Cardiac muscle cell (in vitro differentiated cells and primary cell): ENCODE measurements around the gene ERAP2. TPM values are rescaled to one million over a fixed set of nuclear protein-coding genes. Genes with fewer than 3 reads are reported as not detected.

Source experiments
- DNase-seq, 2 donors: peaks; one replicate each; pipeline versions ENCODE4 v3.0.0 to v3.0.0-alpha.2; 2010 to 2017; ENCODE audit warnings: low read depth in 1 of 2, low spot score in 1 of 2
- H3K27ac ChIP-seq: fragments of 200-600 bp; sonication (generic); 2 replicates; pipeline ENCODE4 v1.5.1; 2016
- H3K27me3 ChIP-seq: fragments of 200-600 bp; sonication (generic); 2 replicates; pipeline ENCODE4 v1.6.0; 2016; ENCODE audit warnings: control low read depth
- H3K36me3 ChIP-seq: fragments of 200-600 bp; sonication (generic); 2 replicates; pipeline ENCODE4 v1.5.1; 2016; ENCODE audit warnings: control low read depth
- H3K4me1 ChIP-seq: fragments of 200-600 bp; sonication (generic); 2 replicates; pipeline ENCODE4 v1.8.1; 2017; ENCODE audit warnings: low read depth, mild to moderate bottlenecking, mixed run types
- H3K4me3 ChIP-seq: fragments of 200-600 bp; sonication (generic); 2 replicates; pipeline ENCODE4 v1.5.1; 2016; ENCODE audit warnings: mild to moderate bottlenecking
- H3K9me3 ChIP-seq: fragments of 200-600 bp; sonication (generic); 2 replicates; pipeline ENCODE4 v1.5.1; 2017; ENCODE audit warnings: low read depth, mild to moderate bottlenecking, control low read depth
- CTCF ChIP-seq: IDR thresholded peaks from 2 replicates; pipeline ENCODE4 v1.5.1; 2012; ENCODE audit warnings: low read depth, mild to moderate bottlenecking, low read length
- polyA plus RNA-seq: library from polyadenylated mRNA; unstranded; fragments of >200 nt; fragmentation: Nextera tagmentation; extraction: Ambion mirVana; gene quantifications from 2 replicates; pipeline ENCODE4 v1.2.1, GENCODE V29; 2016
- total RNA-seq: library from RNA; depleted of rRNA; stranded (reverse); fragments of >200 nt; gene quantifications from 2 replicates; pipeline ENCODE4 v1.2.3, GENCODE V29; 2016

ERAP2 gene
- total and polyA plus RNA-seq, 2 experiments from 2014 or later, result 0.35 TPM; not detected in 1

DNA sequence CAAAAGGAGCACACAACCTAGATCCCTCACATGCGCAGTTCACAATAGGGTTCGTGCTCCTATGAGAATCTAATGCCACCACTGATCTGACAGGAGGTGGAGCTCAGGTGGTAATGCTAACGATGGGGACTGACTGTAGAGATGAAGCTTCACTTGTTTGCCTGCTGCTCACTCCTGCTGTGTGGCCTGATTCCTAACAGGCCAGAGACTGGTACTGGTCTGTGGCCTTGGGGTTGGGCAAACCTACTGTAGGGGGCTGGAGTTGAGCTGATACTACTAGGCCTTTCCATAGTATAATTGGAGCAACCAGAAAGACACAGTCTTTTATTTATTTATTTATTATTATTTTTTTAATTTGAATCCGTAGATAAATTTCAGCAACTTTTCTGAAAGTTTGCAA is 64.8 kb downstream of the ERAP2 start:
- TF ChIP-seq CTCF, result no peak
- Histone ChIP-seq H3K9me3 (no peaks in the 10 kb centered on the region), H3K27ac (no peak overlapping the region), H3K27me3 (no peaks in the 10 kb centered on the region), H3K4me3 (no peak overlapping the region), H3K4me1 (peaks cover 17% of the 10 kb centered on the region), H3K36me3 (no peaks in the 10 kb centered on the region)
- DNase-seq, result no peak

- H3K4me3 ChIP-seq, result no peak overlapping the region
- H3K27me3 ChIP-seq, result no peaks in the 10 kb centered on the region
- TF ChIP-seq CTCF, result no peak
- H3K27ac ChIP-seq, result no peak overlapping the region
- no peaks in the 10 kb centered on the region for H3K9me3 ChIP-seq
- peaks cover 17% of the 10 kb centered on the region for H3K4me1 ChIP-seq
- no peaks in the 10 kb centered on the region for H3K36me3 ChIP-seq
- DNase-seq, result no peak
These were observed 65.8 kb downstream of the ERAP2 start for GRCh38 chr5:96942078-96942477.

DNA sequence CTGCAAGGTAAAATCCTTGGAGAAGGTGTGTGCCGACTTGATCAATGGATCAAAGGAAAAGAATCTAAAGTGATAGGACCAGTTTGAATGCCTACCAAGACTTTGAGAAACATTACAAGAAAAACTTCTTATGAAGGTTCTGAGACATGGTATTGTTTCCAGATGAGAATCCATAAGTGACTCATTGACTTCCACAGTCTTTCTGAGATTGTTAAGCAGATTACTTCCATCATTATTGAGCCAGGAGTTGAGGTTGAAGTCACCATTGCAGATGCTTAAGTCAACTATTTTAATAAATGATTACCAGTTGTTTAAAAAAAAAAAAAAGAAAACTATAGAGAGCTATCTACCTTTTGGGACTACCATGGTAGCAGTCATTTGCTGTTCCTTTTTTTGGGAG is 66.6 kb downstream of the ERAP2 start:
- peaks cover 11% of the 10 kb centered on the region for H3K4me1 ChIP-seq
- H3K4me3 ChIP-seq, result no peak overlapping the region
- TF ChIP-seq CTCF, result no peak
- DNase-seq, result no peak
- H3K27me3 ChIP-seq, result no peaks in the 10 kb centered on the region
- no peaks in the 10 kb centered on the region for H3K36me3 ChIP-seq
- no peaks in the 10 kb centered on the region for H3K9me3 ChIP-seq
- H3K27ac ChIP-seq, result no peak overlapping the region

DNA sequence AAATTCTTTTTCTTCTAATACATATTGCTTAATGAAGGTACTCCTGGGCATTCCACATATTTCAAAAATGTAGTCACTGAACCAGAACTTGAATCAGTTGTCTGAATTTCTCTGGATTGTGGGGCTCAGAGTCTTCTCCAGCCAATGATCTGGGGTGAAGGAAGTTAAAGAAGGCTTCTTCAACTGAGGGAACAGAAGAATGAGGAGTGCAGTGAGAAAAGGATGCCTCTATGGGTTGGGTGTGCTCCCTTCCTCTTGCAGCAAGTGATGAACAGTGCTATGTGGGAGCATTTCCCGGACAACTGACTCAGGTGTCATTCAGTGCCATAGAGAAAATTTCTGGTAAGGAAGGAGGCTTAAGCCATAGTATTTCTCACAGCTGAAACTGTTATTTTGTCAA is 67.5 kb downstream of the ERAP2 start:
- Histone ChIP-seq H3K4me1 (peaks cover 2% of the 10 kb centered on the region), H3K27me3 (no peaks in the 10 kb centered on the region), H3K4me3 (no peak overlapping the region), H3K27ac (no peak overlapping the region), H3K36me3 (no peaks in the 10 kb centered on the region), H3K9me3 (no peaks in the 10 kb centered on the region)
- DNase-seq, result no peak
- TF ChIP-seq CTCF, result no peak

DNA sequence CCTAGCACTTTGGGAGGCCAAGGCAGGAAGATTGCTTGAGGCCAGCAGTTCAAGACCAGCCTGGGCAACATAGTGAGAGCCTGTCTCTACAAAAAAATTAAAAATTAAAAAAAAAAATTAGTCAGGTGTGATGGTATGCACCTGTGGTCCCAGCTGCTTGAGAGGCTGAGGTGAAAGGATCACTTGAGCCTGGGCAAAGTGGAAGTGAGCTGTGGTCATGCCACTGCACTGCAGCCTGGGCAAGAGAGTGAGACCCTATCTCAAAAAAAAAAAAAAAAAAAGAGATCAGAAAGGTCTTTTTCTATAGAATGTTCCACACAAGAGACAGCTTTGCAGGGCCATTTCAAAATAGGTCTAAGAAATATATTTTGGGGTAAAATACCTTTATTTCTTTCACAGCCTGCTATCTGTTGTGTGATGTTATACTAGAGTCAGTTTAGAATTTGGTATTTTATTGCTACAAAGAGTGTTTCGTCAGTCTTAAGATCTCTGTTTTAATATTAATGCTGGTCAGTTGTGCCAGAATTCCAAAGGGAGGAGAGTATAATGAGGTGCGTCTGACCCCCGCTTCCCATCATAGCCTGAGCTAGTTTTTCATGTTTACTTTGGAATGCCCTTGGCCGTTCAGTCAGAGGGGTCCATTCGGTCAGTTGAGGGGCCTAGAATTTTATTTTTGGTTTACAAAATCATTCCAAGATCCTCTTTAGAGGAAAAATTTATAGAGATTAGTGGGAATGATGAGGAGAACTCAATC is 69.0 kb downstream of the ERAP2 start:
- Histone ChIP-seq H3K4me3 (no peak overlapping the region), H3K27me3 (no peaks in the 10 kb centered on the region), H3K9me3 (no peaks in the 10 kb centered on the region), H3K36me3 (no peaks in the 10 kb centered on the region), H3K4me1 (no peaks in the 10 kb centered on the region), H3K27ac (no peak overlapping the region)
- no peak for DNase-seq
- no peak for TF ChIP-seq CTCF
